Measurements from ENCODE around the gene LRIG1.

DNA sequence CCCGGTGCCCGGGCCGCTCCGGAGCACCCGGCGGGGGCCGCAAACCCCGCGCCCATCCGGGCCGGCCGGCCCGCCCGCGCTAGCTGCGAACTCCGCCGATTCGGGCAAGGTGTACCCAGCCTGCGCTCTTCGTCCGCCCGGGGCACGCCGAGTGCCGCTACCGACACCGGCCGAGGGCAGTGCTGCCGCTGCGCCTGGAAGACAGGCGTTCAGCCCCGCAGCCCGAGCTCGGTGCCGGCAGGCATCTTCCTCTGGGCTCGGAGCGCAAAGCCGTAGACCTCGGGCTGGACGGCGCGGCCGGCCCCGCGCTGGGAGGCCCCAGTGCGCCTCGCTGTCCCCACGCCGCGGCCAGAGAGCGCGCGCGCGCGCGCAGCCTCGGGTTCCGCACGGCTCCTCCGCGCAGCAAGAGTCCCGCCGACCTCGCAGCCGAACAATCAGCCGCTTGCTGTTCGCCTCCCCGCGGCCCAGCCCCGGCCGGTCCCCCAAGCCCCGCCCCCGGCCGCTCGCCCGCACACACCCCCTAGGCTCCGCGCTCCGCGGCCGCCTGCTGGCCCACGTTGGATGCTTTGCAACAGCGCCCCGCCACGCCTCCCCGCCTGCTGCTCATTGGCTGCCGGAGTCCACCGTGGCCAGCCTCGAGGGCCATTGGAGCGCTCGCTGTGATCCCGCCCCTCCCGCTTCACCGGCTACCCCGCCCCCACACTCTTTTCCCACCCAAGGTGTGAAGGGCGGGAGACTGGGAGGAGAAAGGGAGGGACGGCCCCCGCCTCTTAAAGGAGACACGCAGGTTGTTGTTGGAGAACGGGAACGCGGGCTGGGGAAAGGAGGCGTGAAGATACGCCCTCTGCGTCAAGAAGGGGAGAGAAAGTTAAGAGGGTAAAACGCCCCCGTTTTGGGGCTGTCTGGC is at the start of gene LRIG1:
- TF ChIP-seq, protein P1, sequence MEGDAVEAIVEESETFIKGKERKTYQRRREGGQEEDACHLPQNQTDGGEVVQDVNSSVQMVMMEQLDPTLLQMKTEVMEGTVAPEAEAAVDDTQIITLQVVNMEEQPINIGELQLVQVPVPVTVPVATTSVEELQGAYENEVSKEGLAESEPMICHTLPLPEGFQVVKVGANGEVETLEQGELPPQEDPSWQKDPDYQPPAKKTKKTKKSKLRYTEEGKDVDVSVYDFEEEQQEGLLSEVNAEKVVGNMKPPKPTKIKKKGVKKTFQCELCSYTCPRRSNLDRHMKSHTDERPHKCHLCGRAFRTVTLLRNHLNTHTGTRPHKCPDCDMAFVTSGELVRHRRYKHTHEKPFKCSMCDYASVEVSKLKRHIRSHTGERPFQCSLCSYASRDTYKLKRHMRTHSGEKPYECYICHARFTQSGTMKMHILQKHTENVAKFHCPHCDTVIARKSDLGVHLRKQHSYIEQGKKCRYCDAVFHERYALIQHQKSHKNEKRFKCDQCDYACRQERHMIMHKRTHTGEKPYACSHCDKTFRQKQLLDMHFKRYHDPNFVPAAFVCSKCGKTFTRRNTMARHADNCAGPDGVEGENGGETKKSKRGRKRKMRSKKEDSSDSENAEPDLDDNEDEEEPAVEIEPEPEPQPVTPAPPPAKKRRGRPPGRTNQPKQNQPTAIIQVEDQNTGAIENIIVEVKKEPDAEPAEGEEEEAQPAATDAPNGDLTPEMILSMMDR (IDR thresholded peaks at IDR 0.05): peak; percentile 16 to 49 (median 32)
- TF ChIP-seq EP300 (IDR thresholded peaks at IDR 0.05) (peak in 1 of 4 donors; percentile 36), POLR2A (IDR thresholded peaks at IDR 0.05) (no peak)

Measured in sigmoid colon (tissue), 4 donors.